ENCODE measurements around the gene PLCD1.
"Not testable (repeated sequence)": the region's sequence is repeated elsewhere in the genome, so short reads cannot be mapped to it uniquely, and the experiment has no call there.

- not testable (repeated sequence) for TF ChIP-seq CTCF (conservative IDR thresholded peaks at IDR 0.05); ZFX (IDR thresholded peaks at IDR 0.05)
These were observed 47.6 kb upstream of the PLCD1 start for GRCh38 chr3:38077073-38077472.
